ENCODE data around the gene GBP4.
"Not testable (repeated sequence)": the region's sequence is repeated elsewhere in the genome, so short reads cannot be mapped to it uniquely, and the experiment has no call there.

Gene GBP4, protein sequence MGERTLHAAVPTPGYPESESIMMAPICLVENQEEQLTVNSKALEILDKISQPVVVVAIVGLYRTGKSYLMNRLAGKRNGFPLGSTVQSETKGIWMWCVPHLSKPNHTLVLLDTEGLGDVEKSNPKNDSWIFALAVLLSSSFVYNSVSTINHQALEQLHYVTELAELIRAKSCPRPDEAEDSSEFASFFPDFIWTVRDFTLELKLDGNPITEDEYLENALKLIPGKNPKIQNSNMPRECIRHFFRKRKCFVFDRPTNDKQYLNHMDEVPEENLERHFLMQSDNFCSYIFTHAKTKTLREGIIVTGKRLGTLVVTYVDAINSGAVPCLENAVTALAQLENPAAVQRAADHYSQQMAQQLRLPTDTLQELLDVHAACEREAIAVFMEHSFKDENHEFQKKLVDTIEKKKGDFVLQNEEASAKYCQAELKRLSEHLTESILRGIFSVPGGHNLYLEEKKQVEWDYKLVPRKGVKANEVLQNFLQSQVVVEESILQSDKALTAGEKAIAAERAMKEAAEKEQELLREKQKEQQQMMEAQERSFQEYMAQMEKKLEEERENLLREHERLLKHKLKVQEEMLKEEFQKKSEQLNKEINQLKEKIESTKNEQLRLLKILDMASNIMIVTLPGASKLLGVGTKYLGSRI

DNA sequence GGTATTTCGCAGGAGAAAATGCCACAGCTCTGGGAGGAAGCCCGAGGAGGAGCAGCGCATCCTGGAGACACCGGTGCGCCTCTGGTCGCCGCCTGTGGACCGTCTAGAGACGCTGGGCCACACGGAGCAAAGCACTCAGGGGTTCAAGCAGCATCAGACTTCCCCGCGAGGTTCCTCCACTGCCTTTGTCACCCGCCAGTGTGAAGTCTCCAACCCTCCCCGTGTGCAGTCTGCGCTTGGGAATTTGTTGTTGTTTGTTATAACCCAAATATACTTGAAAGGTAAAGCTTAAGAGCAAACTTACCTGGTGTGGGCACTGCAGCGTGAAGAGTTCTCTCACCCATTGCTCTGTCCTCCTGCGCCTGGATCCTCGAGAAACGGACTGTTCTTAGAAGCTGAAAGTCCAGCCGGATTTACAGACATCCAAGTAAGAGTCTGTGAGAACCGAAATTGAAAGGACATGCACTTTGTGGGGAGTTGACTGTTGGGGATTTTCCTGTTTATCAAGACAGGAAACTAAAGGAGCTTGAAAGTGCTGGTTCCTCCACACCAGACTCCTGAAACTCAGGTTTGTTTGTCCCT, at the start of gene GBP4:
TSS of gene GBP4 (minus strand) at position 452 of the 582 bp plus-strand sequence. CDS start at position 344, 108 bp downstream.
- peak within 1 kb of the TSS; percentile 51 to 60 for H3K4me3 ChIP-seq (replicated peaks in 1 of 2; ENCODE audit: low read depth in 2 of 2, low read length in 2 of 2)
- TF ChIP-seq, protein P1, sequence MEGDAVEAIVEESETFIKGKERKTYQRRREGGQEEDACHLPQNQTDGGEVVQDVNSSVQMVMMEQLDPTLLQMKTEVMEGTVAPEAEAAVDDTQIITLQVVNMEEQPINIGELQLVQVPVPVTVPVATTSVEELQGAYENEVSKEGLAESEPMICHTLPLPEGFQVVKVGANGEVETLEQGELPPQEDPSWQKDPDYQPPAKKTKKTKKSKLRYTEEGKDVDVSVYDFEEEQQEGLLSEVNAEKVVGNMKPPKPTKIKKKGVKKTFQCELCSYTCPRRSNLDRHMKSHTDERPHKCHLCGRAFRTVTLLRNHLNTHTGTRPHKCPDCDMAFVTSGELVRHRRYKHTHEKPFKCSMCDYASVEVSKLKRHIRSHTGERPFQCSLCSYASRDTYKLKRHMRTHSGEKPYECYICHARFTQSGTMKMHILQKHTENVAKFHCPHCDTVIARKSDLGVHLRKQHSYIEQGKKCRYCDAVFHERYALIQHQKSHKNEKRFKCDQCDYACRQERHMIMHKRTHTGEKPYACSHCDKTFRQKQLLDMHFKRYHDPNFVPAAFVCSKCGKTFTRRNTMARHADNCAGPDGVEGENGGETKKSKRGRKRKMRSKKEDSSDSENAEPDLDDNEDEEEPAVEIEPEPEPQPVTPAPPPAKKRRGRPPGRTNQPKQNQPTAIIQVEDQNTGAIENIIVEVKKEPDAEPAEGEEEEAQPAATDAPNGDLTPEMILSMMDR (IDR thresholded peaks at IDR 0.05; ENCODE audit: low read depth, low read length): no peak
- peak; percentile 45 to 70 for DNase-seq (ENCODE audit: low read depth in 2 of 2)

DNA sequence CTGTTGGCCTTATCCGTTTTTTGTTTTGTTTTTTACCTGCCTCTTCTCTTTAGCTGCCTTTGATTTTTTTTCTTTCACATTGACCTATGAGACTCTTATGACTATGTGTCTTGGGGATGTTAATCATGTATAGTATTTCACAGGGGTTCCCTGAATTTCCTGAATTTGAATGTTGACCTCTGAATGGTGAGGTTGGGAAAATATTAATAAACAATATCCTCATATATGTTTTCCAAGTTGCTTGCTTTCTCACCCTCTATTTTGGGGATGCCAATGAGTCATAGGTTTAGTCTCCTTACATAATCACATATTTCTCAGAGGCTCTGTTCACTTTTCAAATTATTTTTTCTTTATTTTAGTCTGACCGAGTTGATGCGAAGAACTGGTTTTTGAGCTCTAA, 44.3 kb upstream of the GBP4 start:
- TF ChIP-seq, protein P1 (IDR thresholded peaks at IDR 0.05; ENCODE audit: low read depth, low read length): no peak
- no peak overlapping the region for H3K4me3 ChIP-seq (replicated peaks in 1 of 2; ENCODE audit: low read depth in 2 of 2, low read length in 2 of 2)
- DNase-seq (ENCODE audit: low read depth in 2 of 2): no peak

DNA sequence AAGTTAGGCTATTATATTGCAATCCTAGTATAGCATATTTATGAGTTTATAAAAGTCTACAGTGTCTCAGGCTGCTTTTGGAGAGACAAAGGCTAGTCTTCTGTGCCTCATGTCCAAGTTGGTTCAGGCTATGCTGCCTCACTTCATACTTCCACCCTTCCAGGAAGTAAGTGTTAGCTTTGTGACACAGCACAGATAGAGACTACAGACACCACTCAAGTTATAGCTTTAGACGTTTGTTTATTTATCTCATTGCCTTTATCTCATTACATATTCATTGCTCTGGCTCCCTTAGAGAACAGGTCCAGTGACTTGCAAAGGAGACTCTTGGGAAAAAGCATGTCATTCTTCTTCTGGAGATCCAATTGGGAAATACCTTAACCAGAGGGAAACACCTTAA, 22.6 kb upstream of the GBP4 start:
- TF ChIP-seq, protein P1 (IDR thresholded peaks at IDR 0.05; ENCODE audit: low read depth, low read length): no peak
- no peak overlapping the region for H3K4me3 ChIP-seq (replicated peaks in 1 of 2; ENCODE audit: low read depth in 2 of 2, low read length in 2 of 2)
- DNase-seq (ENCODE audit: low read depth in 2 of 2): no peak

DNA sequence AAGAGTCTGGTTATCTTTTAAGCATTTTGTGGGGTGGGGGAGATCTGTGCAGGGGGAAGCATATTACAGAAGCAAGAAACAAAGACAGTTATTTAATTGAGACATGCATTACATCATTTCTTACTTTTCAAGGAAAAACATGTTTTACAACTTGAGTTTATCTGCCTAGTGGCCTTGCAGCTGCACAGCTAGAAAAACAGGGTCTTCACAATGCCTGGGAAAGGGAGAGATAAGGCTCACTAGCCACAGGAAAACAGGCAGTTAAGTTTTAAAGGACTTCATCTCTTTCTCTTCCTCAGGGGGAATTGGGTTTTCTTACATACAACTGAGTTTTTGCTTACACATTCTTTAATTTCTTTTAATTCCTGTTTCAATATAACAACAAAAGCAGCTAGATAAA, 21.1 kb upstream of the GBP4 start:
- not testable (repeated sequence) for DNase-seq (ENCODE audit: low read depth in 2 of 2)

DNA sequence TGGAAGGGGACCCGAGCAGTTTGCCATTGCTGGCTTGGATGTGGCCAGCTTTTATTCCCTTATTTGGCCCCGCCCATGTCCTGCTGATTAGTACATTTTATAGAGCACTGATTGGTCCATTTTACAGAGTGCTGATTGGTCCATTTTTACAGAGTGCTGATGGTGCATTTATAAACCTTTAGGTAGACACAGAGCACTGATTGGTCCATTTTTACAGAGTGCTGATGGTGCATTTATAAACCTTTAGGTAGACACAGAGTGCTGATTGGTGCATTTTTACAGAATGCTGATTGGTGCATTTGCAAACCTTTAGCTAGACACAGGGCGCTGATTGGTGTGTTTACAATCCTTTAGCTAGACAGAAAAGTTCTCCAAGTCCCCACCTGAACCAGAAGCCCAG, 20.2 kb upstream of the GBP4 start:
- DNase-seq (ENCODE audit: low read depth in 2 of 2): not testable (repeated sequence)

More for the DNA sequence above, 21.1 kb upstream of the GBP4 start:
- not testable (repeated sequence) for H3K4me3 ChIP-seq (replicated peaks in 1 of 2; ENCODE audit: low read depth in 2 of 2, low read length in 2 of 2)

DNA sequence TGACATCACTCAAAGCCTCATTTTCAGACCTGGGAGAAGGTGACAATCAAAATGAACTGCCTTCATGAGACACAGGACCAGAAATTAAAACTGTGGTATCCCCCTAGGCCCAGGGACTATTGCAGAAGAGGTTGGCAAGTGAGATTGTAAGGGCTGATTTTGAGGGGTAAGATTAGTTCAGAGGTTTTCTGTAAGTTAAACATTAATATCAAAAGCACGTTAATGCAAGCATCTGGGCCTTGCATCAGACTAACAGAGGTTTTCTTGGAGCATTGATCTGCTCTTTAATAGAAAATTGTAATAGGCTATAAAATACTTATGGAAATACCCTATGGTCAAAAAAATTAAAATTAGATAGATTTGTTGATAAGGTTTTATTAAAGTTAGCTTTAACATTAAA, 14.6 kb upstream of the GBP4 start:
- no peak for DNase-seq (ENCODE audit: low read depth in 2 of 2)
- no peak overlapping the region for H3K4me3 ChIP-seq (replicated peaks in 1 of 2; ENCODE audit: low read depth in 2 of 2, low read length in 2 of 2)
- TF ChIP-seq, protein P1 (IDR thresholded peaks at IDR 0.05; ENCODE audit: low read depth, low read length): no peak

More for the DNA sequence above, 20.2 kb upstream of the GBP4 start:
- H3K4me3 ChIP-seq (replicated peaks in 1 of 2; ENCODE audit: low read depth in 2 of 2, low read length in 2 of 2): not testable (repeated sequence)

DNA sequence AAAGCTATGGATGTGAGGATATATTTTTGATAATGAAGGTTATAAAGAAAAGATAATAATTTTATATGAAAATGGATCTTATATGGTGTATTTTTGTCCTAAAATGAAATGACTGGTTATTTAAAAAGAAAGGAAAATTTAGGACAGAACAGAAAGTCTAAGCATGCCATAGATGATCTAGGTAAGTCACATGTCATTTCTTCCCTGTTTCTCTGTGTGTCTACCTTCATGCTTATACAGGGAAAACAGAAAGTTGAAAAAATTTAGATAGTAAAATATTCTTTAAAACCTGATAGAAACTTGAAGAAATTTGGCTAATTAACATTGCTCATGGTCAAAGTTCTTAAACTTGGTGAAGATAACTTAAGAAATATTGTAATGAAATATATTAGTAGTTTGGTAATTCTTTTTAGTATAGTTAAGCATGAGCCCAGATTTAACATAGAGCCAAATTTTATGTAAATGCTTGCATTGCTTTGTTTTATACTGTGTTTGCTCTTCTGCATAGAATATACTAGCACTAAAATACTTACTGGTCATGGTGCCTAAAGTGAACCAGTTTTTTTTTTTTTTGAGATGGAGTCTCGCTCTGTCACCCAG, 12.4 kb upstream of the GBP4 start:
- DNase-seq (ENCODE audit: low read depth in 2 of 2): no peak
- no peak overlapping the region for H3K4me3 ChIP-seq (replicated peaks in 1 of 2; ENCODE audit: low read depth in 2 of 2, low read length in 2 of 2)
- TF ChIP-seq, protein P1 (IDR thresholded peaks at IDR 0.05; ENCODE audit: low read depth, low read length): no peak

All from cardiac fibroblast (primary cell).